ENCODE data around the gene CAPN1. TPM values are rescaled to one million over a fixed set of nuclear protein-coding genes. Genes with fewer than 3 reads are reported as not detected.

The CAPN1 gene
- total and polyA plus RNA-seq, 8 donors = 79.5 to 325 (median 134) TPM

DNA sequence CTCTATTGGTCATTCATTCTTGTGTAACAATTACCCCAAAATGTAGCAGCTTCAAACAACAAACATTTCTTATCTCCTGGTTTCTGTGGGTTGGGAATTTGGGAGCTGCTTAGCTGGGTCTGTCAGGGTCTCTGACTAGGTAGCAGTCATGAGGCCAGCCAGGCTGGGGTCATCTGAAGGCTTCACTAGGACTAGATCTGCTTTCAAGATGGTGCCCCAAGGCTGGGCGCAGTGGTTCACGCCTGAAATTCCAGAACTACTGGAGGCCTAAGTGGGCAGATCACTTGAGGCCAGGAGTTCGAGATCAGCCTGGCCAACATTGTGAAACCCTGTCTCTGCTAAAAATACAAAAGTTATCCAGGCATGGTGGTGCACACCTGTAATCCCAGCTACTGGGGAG is 24.8 kb upstream of the CAPN1 start:
- no peak for DNase-seq
- H3K4me1 ChIP-seq = no peaks in the 10 kb centered on the region
- no peaks in the 10 kb centered on the region for H3K36me3 ChIP-seq
- no peaks in the 10 kb centered on the region for H3K27me3 ChIP-seq
- no peak overlapping the region for H3K27ac ChIP-seq
- 90 to 94% (median 92%) methylated on average over 3 of the region's 3 CpGs for WGBS, 5 donors
- H3K4me3 ChIP-seq = no peak overlapping the region
- intact Hi-C loops (cut with DNase I; ENCODE audit: low total_unique reads) = no loop called here
- no peaks in the 10 kb centered on the region for H3K9me3 ChIP-seq
- TF ChIP-seq POLR2AphosphoS5 (IDR thresholded peaks at IDR 0.05) = no peak
- no peak for TF ChIP-seq POLR2A (IDR thresholded peaks at IDR 0.05)
- TF ChIP-seq, protein P1, sequence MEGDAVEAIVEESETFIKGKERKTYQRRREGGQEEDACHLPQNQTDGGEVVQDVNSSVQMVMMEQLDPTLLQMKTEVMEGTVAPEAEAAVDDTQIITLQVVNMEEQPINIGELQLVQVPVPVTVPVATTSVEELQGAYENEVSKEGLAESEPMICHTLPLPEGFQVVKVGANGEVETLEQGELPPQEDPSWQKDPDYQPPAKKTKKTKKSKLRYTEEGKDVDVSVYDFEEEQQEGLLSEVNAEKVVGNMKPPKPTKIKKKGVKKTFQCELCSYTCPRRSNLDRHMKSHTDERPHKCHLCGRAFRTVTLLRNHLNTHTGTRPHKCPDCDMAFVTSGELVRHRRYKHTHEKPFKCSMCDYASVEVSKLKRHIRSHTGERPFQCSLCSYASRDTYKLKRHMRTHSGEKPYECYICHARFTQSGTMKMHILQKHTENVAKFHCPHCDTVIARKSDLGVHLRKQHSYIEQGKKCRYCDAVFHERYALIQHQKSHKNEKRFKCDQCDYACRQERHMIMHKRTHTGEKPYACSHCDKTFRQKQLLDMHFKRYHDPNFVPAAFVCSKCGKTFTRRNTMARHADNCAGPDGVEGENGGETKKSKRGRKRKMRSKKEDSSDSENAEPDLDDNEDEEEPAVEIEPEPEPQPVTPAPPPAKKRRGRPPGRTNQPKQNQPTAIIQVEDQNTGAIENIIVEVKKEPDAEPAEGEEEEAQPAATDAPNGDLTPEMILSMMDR (IDR thresholded peaks at IDR 0.05) = no peak
- TF ChIP-seq EP300 (IDR thresholded peaks at IDR 0.05) = no peak

DNA sequence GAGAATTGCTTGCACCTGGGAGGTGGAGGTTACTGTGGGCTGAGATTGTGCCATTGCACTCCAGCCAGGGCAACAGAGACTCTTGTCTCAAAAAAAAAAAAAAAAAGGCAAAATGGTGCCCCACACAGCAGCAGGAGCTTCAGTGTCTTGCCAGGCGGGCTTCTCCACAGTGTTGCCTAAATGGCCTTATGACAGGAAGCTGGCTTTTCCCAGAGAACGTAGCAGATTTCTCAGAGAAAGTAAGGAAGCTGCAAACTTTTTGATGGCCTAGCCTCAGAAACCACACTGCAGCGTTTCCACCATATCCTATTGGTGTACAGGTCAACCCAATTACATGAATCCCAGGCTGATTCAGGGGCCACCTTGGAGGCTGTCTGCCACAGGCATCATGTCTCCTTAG is 24.4 kb upstream of the CAPN1 start:
- DNase-seq = no peak
- intact Hi-C loops (cut with DNase I; ENCODE audit: low total_unique reads) = no loop called here
- Histone ChIP-seq H3K9me3 (no peaks in the 10 kb centered on the region), H3K27me3 (no peaks in the 10 kb centered on the region), H3K4me1 (no peaks in the 10 kb centered on the region), H3K4me3 (no peak overlapping the region), H3K36me3 (no peaks in the 10 kb centered on the region), H3K27ac (no peak overlapping the region)
- TF ChIP-seq, protein P1 (IDR thresholded peaks at IDR 0.05) = no peak
- 61 to 87% (median 78%) methylated on average over 3 of the region's 3 CpGs for WGBS, 5 donors

DNA sequence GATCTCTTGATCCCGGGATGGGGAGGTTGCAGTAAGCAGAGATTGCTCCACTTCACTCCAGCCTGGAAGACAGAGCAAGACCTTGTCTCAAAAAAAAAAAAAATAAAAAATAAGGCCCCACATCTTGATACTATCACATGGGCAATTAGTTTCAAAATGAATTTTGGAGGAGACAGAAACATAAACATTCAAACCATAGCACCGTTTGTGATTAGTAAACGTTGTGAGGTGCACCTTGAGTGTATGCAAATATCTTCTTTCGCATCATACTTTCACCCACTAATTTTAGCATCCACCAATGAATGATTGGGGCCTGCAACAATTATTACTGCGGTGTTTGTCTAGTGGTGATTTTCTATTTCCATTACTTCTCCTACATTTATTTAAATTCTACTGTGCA is 22.7 kb upstream of the CAPN1 start:
- Histone ChIP-seq H3K36me3 (no peaks in the 10 kb centered on the region), H3K9me3 (no peaks in the 10 kb centered on the region), H3K4me1 (no peaks in the 10 kb centered on the region), H3K27me3 (no peaks in the 10 kb centered on the region), H3K27ac (no peak overlapping the region), H3K4me3 (no peak overlapping the region)
- intact Hi-C loops (cut with DNase I; ENCODE audit: low total_unique reads) = no loop called here
- DNase-seq = no peak
- whole genome bisulfite sequencing, 5 donors = 57 to 71% (median 62%) methylated on average over 5 of the region's 5 CpGs
- TF ChIP-seq, protein P1 (IDR thresholded peaks at IDR 0.05) = no peak
- TF ChIP-seq EP300 (IDR thresholded peaks at IDR 0.05) (no peak), POLR2A (IDR thresholded peaks at IDR 0.05) (no peak), POLR2AphosphoS5 (IDR thresholded peaks at IDR 0.05) (no peak)

DNA sequence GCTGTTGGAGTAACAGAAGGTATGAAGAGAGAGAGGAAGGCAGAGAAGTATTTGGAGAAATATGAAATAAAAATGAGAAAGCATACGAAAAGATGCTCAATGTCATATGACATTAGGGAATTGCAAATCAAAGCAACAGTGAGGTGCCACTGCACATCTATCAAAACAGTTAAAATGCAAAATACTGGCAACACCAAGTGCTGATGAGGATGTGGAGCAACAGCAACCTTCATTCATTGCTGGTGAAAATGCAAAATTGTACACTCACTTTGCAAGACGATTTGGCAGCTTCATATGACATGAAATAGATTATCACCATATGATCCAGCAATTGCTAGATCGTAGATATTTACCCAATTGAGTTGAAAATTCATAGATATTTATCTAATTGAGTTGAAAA is 21.1 kb upstream of the CAPN1 start:
- Histone ChIP-seq H3K9me3 (no peaks in the 10 kb centered on the region), H3K27ac (no peak overlapping the region), H3K4me1 (peaks cover 0 to 2% (median under 1%) of the 10 kb centered on the region in 4 donors), H3K4me3 (no peak overlapping the region), H3K36me3 (no peaks in the 10 kb centered on the region), H3K27me3 (no peaks in the 10 kb centered on the region)
- no peak for DNase-seq
- 75 to 85% (median 78%) methylated on average over 3 of the region's 3 CpGs for WGBS, 5 donors
- TF ChIP-seq, protein P1 (IDR thresholded peaks at IDR 0.05) = no peak
- TF ChIP-seq POLR2A (IDR thresholded peaks at IDR 0.05) = no peak
- no peak for TF ChIP-seq POLR2AphosphoS5 (IDR thresholded peaks at IDR 0.05)
- no peak for TF ChIP-seq EP300 (IDR thresholded peaks at IDR 0.05)
- intact Hi-C loops (cut with DNase I; ENCODE audit: low total_unique reads) = no loop called here
